ENCODE measurements around the gene TM6SF1.

DNA sequence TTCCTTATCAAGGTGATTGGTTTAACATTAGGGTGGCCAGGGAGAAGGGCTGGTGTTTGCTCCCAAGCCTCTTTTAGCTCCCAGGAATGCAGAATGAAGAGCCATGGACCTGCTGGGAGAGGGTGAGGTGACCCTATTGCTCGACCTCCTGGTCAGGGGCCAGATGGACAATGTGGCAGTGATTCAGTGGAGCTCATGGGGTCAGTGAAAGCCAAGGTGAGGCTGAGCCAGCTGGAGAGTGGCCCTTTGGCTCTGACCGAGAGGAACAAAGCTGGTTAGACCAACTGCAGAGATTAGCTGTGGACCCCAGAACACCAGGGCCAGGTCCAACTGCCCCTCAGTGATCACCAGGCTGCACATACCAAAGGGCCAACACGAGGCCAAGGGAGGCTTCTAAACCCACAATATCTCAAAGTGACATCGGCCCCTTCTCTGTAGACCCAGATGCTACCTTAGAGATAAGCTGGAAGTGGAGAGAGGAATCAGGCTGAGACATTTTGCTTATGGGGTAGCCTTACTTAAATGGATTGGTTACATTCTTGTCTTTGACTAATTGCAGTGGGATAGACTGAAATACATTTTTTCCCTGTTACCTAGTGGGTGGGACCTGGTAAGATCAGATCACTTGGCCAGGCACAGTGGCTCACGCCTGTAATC is 24.6 kb upstream of the TM6SF1 start:
- TF ChIP-seq POLR2A (IDR thresholded peaks at IDR 0.05; ENCODE audit: low read depth, low read length) = no peak
- TF ChIP-seq TAF1 (IDR thresholded peaks at IDR 0.05; ENCODE audit: low read depth, low read length) = no peak

Data from GM12891 (cell line).